GM21528 (cell line): Measurements from ENCODE around the gene OR5AC2.

ENCODE experiments used
- ATAC-seq: cut with Tn5 transposase; IDR thresholded peaks from one replicate; pipeline ENCODE4 v1.9.1; 2021; ENCODE audit warnings: mild to moderate bottlenecking, moderate library complexity; ENCODE audit not compliant: unreplicated experiment, low FRiP score

Gene OR5AC2

DNA sequence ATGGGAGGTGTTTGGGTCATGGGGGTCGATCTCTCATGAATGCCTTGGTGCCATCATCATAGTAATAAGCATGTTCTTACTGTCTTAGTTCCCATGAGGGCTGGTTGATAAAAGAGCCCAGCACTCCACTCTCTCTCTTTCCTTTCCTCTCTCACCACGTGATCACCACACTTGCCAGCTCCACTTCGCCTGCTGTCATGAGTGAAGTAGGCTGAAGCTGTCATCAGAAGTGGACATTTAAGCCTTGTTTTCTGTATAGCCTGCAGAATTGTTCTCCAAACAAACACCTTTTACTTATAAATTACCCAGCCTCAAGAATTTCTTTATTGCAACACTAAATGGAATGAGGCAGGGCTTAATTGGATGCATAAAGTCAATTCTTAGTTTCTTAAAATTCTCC, 49.7 kb downstream of the OR5AC2 start:
- ATAC-seq: no peak
